HEK293T (cell line): Measurements from ENCODE around the gene MMAA.
"Not testable (repeated sequence)": the region's sequence is repeated elsewhere in the genome, so short reads cannot be mapped to it uniquely, and the experiment has no call there.

Experiments used
- CTCF ChIA-PET: fragments of 350-600 bp; formaldehyde crosslinking; extraction: SDS; loops from one replicate; lab custom pipeline; 2021; ENCODE audit warnings: antibody characterized with exemption, inconsistent platforms; lab: Yijun Ruan, JAX
- POLR2A ChIA-PET: fragments of 350-600 bp; formaldehyde crosslinking; extraction: SDS; loops from one replicate; lab custom pipeline; 2020; ENCODE audit warnings: antibody characterized with exemption, inconsistent platforms; lab: Yijun Ruan, JAX
- DNase-seq: peaks from one replicate; pipeline ENCODE4 v3.0.0; 2012; ENCODE audit warnings: mixed read lengths; ENCODE audit errors: extremely low spot score
- ARNT ChIP-seq: fragments of 450-650 bp; IDR thresholded peaks from 2 replicates; pipeline ENCODE4 v1.6.1; 2017; ENCODE audit warnings: mild to moderate bottlenecking
- BHLHE40 ChIP-seq: fragments of 450-650 bp; IDR thresholded peaks from 2 replicates; pipeline ENCODE4 v1.6.1; 2016; ENCODE audit warnings: mild to moderate bottlenecking, moderate library complexity, borderline replicate concordance
- CTBP1 ChIP-seq: fragments of 450-650 bp; IDR thresholded peaks from 2 replicates; pipeline ENCODE4 v1.6.1; 2016; ENCODE audit warnings: borderline replicate concordance
- ELF4 ChIP-seq: fragments of 450-650 bp; IDR thresholded peaks from 2 replicates; pipeline ENCODE4 v1.6.1; 2017; ENCODE audit warnings: antibody characterized with exemption
- FOXA1 ChIP-seq: fragments of 450-650 bp; IDR thresholded peaks from 2 replicates; pipeline ENCODE4 v1.6.1; 2016; ENCODE audit warnings: mild to moderate bottlenecking
- FOXK2 ChIP-seq: fragments of 450-650 bp; IDR thresholded peaks from 2 replicates; pipeline ENCODE4 v1.6.1; 2016; ENCODE audit warnings: mild to moderate bottlenecking
- FOXM1 ChIP-seq: fragments of 450-650 bp; IDR thresholded peaks from 2 replicates; pipeline ENCODE4 v1.6.1; 2017; ENCODE audit warnings: mild to moderate bottlenecking, borderline replicate concordance
- HDGF ChIP-seq: fragments of 450-650 bp; IDR thresholded peaks from 2 replicates; pipeline ENCODE4 v1.6.1; 2017; ENCODE audit warnings: antibody characterized with exemption, borderline replicate concordance
- L3MBTL2 ChIP-seq: fragments of 450-650 bp; conservative IDR thresholded peaks from 2 replicates; pipeline ENCODE4 v1.6.1; 2016; ENCODE audit warnings: mild to moderate bottlenecking
- LEF1 ChIP-seq: fragments of 450-650 bp; IDR thresholded peaks from 2 replicates; pipeline ENCODE4 v1.6.1; 2017; ENCODE audit warnings: mild to moderate bottlenecking, borderline replicate concordance
- NFRKB ChIP-seq: fragments of 450-650 bp; IDR thresholded peaks from 2 replicates; pipeline ENCODE4 v1.6.1; 2016; ENCODE audit warnings: mild to moderate bottlenecking, moderate library complexity
- PKNOX1 ChIP-seq: fragments of 450-650 bp; IDR thresholded peaks from 2 replicates; pipeline ENCODE4 v1.6.1; 2016
- SP1 ChIP-seq: fragments of 450-650 bp; IDR thresholded peaks from 2 replicates; pipeline ENCODE4 v1.6.1; 2017
- SUZ12 ChIP-seq: fragments of 450-650 bp; IDR thresholded peaks from 2 replicates; pipeline ENCODE4 v1.6.1; 2016; ENCODE audit warnings: mild to moderate bottlenecking
- TARDBP ChIP-seq: fragments of 450-650 bp; IDR thresholded peaks from 2 replicates; pipeline ENCODE4 v1.6.1; 2016
- ZNF384 ChIP-seq: fragments of 450-650 bp; IDR thresholded peaks from 2 replicates; pipeline ENCODE4 v1.6.1; 2016

The MMAA gene

GRCh38 chr4:145618932-145619638 lies at the start of gene MMAA:
TSS of gene MMAA (plus strand) at chr4:145619385. CDS start at chr4:145639140, 19,755 bp downstream.
- ChIA-PET POLR2A (interaction anchor here (0.5 to 1.0 kb wide), 3 partner anchors 312 to 514 kb away, joined by 3 read pairs; no protein-coding TSS in a partner anchor), CTCF (interaction anchor here (0.9 kb wide), 1 partner anchor 17 kb away, joined by 4 read pairs; no protein-coding TSS in a partner anchor)
- no peak for TF ChIP-seq FOXK2
- no peak for TF ChIP-seq FOXA1
- TF ChIP-seq BHLHE40, result no peak
- no peak for TF ChIP-seq HDGF
- TF ChIP-seq SP1, result no peak
- TF ChIP-seq ARNT, result no peak
- no peak for TF ChIP-seq FOXM1
- TF ChIP-seq ELF4, result peak; percentile 43; the same call in 1 of the 2 replicates
- peak; percentile 70 for TF ChIP-seq L3MBTL2
- no peak for TF ChIP-seq LEF1
- no peak for TF ChIP-seq PKNOX1
- no peak for TF ChIP-seq CTBP1
- no peak for TF ChIP-seq ZNF384
- TF ChIP-seq NFRKB, result no peak
- peak; percentile 92 for TF ChIP-seq TARDBP
- peak; percentile 96 for DNase-seq

GRCh38 chr4:145574546-145574945 lies 44.6 kb upstream of the MMAA start:
- DNase-seq, CTCF ChIA-PET, POLR2A ChIA-PET: not testable (repeated sequence)

- ChIA-PET POLR2A (no interaction called here), CTCF (no interaction called here)
Measured at GRCh38 chr4:145580906-145581305, 38.3 kb upstream of the MMAA start.

GRCh38 chr4:145583191-145584055 lies 35.8 kb upstream of the MMAA start:
- ChIA-PET CTCF (no interaction called here), POLR2A (no interaction called here)
- no peak for DNase-seq
- TF ChIP-seq NFRKB, result no peak
- no peak for TF ChIP-seq BHLHE40
- TF ChIP-seq CTBP1, result no peak
- TF ChIP-seq FOXA1, result no peak
- no peak for TF ChIP-seq ELF4
- TF ChIP-seq PKNOX1, result no peak
- TF ChIP-seq FOXM1, result no peak
- TF ChIP-seq ARNT, result no peak
- TF ChIP-seq ZNF384, result no peak
- TF ChIP-seq TARDBP, result no peak
- no peak for TF ChIP-seq L3MBTL2
- TF ChIP-seq HDGF, result no peak
- TF ChIP-seq FOXK2, result no peak
- no peak for TF ChIP-seq SUZ12
- TF ChIP-seq SP1, result no peak
- no peak for TF ChIP-seq LEF1

More at GRCh38 chr4:145580906-145581305, 38.3 kb upstream of the MMAA start:
- no peak for DNase-seq
- TF ChIP-seq ELF4 (no peak), ARNT (no peak), ZNF384 (no peak), NFRKB (no peak), FOXA1 (no peak), TARDBP (no peak), L3MBTL2 (no peak), FOXK2 (no peak), SP1 (no peak), PKNOX1 (no peak), CTBP1 (no peak), SUZ12 (no peak)

GRCh38 chr4:145587088-145587754 lies 32.0 kb upstream of the MMAA start:
- POLR2A ChIA-PET, result no interaction called here
- TF ChIP-seq LEF1 (no peak), FOXK2 (no peak), TARDBP (no peak), NFRKB (no peak), CTBP1 (no peak), HDGF (no peak), ARNT (no peak), SUZ12 (no peak), BHLHE40 (no peak), ELF4 (no peak), PKNOX1 (no peak), FOXA1 (no peak), L3MBTL2 (no peak), FOXM1 (no peak), ZNF384 (no peak)
- CTCF ChIA-PET, result no interaction called here
- DNase-seq, result no peak

GRCh38 chr4:145589381-145589780 lies 29.8 kb upstream of the MMAA start:
- POLR2A ChIA-PET, DNase-seq, CTCF ChIA-PET: not testable (repeated sequence)
